Pons (tissue), 1 donor: ENCODE measurements around the gene C19orf33.

Source experiments
- DNase-seq: peaks from one replicate; pipeline ENCODE4 v3.0.0-alpha.2; 2016; ENCODE audit warnings: low spot score

The C19orf33 gene

GRCh38 chr19:38308926-38309614 lies 5.0 kb downstream of the C19orf33 start:
- no peak for DNase-seq

- DNase-seq: no peak
Observed at GRCh38 chr19:38309615-38310278, 5.7 kb downstream of the C19orf33 start.

GRCh38 chr19:38310279-38310670 lies 6.2 kb downstream of the C19orf33 start:
- no peak for DNase-seq

- DNase-seq: no peak
Observed at GRCh38 chr19:38310986-38311385, 6.9 kb downstream of the C19orf33 start.

- DNase-seq: peak; percentile 98
Observed at GRCh38 chr19:38315657-38316476, 11.8 kb downstream of the C19orf33 start, which contains the start of gene YIF1B. TSS of gene YIF1B (minus strand) at chr19:38315947. CDS start at chr19:38315917, 30 bp downstream.

GRCh38 chr19:38316477-38317067 lies 12.5 kb downstream of the C19orf33 start:
- no peak for DNase-seq

- peak; percentile 61 for DNase-seq
Observed at GRCh38 chr19:38317104-38317612, 13.1 kb downstream of the C19orf33 start.

GRCh38 chr19:38318660-38319059 lies 14.6 kb downstream of the C19orf33 start:
- DNase-seq: no peak

- no peak for DNase-seq
Observed at GRCh38 chr19:38319421-38320258, 15.6 kb downstream of the C19orf33 start, which contains the start of gene KCNK6. TSS of gene KCNK6 (plus strand) at chr19:38319845. CDS start at chr19:38319951, 106 bp downstream.

GRCh38 chr19:38320969-38321339 lies 16.9 kb downstream of the C19orf33 start:
- DNase-seq: no peak

GRCh38 chr19:38321646-38322196 lies 17.7 kb downstream of the C19orf33 start:
- no peak for DNase-seq

GRCh38 chr19:38323291-38323690 lies 19.2 kb downstream of the C19orf33 start:
- DNase-seq: no peak

GRCh38 chr19:38324431-38324830 lies 20.4 kb downstream of the C19orf33 start:
- DNase-seq: no peak

- DNase-seq: no peak
Observed at GRCh38 chr19:38326591-38326990, 22.5 kb downstream of the C19orf33 start.

GRCh38 chr19:38329651-38330050 lies 25.6 kb downstream of the C19orf33 start:
- no peak for DNase-seq

- no peak for DNase-seq
Observed at GRCh38 chr19:38331728-38332127, 27.7 kb downstream of the C19orf33 start.

- no peak for DNase-seq
Observed at GRCh38 chr19:38333245-38333644, 29.2 kb downstream of the C19orf33 start.

- peak; percentile 96 for DNase-seq
Observed at GRCh38 chr19:38335949-38336637, 32.0 kb downstream of the C19orf33 start.

- peak; percentile 90 for DNase-seq
Observed at GRCh38 chr19:38336638-38337359, 32.7 kb downstream of the C19orf33 start.

- no peak for DNase-seq
Observed at GRCh38 chr19:38337360-38337653, 33.3 kb downstream of the C19orf33 start.
